GM18873 (cell line): ENCODE data around the gene KXD1.
A peak's percentile ranks its signal among the peaks of the same experiment; 100 is the strongest.
"Not testable (repeated sequence)": the region's sequence is repeated elsewhere in the genome, so short reads cannot be mapped to it uniquely, and the experiment has no call there.

Experiments used
- ATAC-seq: cut with Tn5 transposase; IDR thresholded peaks from one replicate; pipeline ENCODE4 v1.9.1; 2021; ENCODE audit warnings: mild to moderate bottlenecking, moderate library complexity, moderate number of reproducible peaks; ENCODE audit not compliant: unreplicated experiment, low FRiP score

The KXD1 gene

DNA sequence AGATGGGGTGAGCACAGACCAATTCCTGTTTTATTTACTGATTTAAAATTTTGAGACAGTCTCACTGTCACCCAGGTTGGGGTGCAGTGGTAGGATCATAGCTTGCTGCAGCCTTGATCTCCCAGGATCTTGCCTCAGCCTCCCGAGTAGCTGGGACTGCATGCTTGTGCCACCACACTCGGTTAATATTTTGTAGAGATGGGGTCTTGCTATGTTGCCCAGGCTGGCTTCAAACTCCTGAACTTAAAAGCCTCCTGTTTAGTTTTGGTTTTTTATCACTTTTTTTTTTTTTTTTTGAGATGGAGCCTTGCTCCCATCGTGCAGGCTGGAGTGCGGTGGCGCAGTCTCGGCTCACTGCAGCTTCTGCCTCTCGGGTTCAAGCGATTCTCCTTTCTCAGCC, 18.7 kb downstream of the KXD1 start:
- no peak for ATAC-seq

DNA sequence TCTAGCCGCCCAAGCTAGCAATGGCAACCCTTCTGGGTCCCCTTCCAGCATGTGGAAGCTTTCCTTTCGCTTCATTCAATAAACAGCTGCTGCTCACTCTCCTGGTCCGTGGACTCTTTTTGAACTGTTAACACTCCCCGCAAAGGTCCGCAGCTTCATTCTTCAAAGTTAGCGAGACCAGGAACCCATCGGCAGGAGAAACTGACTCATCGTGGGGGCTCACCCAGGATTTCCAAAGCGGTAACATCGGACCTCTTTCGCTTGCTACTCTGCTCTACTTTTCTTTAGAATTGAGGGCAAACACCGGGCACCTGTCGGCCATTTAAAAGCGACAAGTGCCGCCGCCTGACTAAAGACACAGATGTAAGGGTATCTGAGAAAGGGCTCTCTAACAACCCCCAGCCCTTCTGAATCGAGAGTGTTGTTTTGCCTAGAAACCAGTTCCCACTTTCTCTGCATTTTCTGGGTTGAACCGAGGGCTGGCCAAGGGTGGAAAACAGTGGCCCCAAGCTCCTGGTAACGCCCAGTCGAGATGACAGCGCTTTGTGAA, 19.8 kb downstream of the KXD1 start:
- ATAC-seq, result no peak

DNA sequence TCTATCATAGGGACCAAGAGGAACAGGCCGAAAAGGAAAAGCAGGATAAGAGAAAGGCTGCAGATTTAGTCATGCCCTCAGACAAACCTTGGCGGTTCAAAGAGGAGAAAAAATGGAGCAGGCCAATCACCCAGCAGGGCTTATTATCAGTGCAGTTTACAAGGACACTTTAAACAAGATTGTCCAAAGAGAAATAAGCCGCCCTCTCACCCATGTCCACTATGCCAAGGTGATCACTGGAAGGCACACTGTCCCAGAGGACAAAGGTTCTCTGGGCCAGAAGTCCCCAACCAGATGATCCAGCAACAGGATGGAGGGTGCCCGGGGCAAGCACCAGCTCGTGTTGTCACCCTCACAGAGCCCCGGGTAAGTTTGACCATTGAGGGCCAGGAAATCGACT, 22.6 kb downstream of the KXD1 start:
- no peak for ATAC-seq

DNA sequence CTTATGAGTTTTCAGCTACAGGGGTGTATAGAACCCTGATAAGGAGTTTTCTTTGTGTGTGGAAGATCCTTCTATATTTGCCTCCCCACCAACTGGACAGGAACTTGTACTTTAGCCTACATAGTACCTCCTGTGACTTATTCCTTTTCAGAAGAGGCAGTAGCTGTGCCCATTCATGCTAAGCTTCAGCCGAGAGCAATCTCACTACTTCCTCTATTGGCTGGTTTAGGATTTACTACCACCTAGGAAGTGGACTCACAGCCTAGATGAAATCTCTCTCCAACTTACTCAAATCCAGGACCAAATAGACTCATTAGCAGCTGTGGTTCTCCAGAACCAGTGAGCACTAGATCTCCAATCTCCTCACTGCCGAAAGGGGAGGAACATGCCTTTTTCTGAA, 28.6 kb downstream of the KXD1 start:
- no peak for ATAC-seq

DNA sequence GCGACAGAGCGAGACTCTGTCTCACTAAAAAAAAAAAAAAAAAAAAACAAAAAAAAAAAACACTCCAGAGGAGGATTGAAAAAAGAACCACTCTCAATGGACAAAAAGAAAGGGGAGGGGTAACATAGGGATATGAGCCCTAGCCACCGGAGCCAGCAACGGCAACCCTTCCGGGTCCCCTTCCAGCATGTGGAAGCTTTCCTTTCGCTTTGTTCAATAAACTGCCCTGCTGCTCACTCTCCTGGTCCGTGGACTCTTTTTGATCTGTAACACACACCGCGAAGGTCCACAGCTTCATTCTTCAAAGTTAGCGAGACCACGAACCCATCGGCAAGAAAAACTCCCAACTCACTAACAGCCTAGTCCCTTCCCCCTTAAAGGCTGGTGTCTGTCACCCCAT, 29.9 kb downstream of the KXD1 start:
- no peak for ATAC-seq

DNA sequence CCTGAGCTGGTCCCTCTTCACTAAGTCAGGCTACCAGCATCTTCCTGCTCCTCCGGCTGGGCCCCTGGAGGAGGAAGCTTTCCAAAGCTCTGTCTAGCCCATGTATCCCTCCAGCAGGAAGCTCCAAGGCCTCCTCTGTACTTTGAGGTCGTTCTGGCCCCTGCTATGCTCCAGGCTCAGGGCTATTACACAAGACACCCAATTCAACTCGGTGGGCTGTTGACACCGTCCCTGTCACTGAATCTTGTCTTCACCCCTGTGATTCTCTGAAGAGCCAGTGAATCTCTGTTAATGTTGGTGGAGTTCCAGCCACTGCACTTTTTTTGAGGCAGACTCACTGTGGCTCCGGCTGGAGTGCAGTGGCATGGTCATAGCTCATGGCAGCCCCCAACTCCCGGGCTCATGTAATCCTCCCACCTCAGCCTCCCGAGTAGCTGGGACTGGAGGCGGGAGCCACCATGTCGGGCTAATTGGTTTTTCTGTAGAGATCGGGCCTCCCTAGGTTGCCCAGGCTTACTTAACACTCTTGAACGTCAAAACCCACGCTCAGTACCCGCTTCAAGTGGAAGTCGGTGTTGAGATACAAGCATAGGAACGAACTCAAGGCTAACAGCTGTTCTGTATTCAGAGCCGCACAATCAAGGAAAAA, 30.4 kb downstream of the KXD1 start:
- no peak for ATAC-seq

DNA sequence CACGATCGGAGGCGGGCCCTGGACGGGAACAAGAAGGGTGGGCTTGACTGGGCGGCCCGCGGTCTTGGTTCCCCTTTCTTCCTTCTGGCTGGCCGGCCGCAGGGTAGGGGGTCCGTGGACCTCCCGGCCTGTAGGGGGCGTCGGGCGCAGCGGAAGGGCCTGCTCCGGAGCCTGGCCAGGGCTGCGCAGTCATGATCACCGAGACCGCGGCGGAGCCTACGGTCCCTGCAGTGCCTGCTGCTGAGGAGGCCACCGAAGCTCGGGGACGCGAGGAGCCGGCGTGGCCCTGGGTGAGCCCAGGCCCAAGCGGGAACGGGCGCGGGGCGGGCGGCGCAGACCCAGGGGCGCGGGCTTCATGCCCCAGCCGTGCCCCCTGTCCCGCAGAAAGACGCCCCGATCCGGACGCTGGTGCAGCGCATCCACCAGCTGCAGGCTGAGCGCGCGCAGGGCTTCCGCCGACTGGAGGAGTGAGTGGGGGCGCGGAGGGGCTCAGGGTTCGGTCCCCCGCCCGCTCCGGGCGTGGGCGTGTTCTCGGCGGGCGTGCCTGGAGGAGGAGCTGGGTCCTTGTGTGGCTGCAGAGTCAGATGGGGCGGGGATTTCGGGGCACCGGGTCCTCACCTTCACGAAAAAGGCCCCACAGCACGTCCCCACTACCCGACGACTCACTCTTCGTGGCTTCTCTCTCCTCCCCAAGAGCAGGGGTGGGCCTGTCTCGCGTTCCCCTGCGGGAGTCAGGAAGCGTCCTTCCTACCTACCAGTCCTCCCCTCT, 31.1 kb downstream of the KXD1 start, which contains the start of gene REX1BD:
Gene REX1BD, plus strand, starts transcription at position 188 of the 769 bp plus-strand sequence. Its CDS starts 4 bp downstream, at position 192.
- ATAC-seq, result peak; percentile 68

DNA sequence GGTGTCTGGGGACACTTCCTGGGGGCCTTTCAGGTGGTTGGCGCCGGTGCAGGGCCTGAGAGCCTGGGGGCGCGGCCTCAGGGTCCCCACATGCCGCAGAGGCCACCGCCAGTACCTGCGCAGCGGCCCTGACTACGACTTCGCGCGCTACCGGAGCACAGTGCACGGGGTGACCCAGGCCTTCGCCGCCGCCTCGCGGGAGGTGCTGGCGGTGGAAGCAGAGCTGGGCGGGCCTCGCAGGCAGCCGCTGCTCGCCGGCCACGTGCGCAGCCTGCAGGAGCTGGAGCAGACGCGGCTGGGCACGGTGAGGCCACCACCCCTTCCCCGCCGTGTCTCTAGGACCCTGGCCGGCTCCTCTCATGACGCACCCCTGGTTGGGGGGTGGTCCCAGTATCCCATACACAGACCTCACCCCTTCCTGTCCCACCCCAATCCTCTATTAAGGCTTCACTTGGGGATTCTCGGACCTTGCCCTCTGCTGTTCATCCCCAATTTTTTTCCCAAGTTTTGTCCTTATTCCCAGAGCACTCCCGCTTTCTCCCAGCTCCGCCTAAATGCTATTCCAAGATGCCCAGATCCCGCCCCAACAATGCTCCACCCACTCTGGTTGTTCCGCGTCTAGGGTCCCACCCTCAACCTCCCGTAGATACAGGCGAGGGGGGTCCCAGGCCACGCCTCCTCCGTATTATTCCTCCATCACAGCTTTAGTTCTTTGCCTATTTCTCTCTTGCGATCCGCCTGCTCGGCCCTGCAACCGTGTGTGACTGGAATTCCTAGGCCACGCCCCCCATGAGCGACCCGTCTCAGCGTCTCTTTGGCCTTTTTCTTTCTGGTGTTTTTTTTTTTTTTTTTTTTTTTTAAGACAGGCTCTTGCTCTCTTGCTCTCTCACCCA, 32.0 kb downstream of the KXD1 start:
- peak; percentile 26 for ATAC-seq

DNA sequence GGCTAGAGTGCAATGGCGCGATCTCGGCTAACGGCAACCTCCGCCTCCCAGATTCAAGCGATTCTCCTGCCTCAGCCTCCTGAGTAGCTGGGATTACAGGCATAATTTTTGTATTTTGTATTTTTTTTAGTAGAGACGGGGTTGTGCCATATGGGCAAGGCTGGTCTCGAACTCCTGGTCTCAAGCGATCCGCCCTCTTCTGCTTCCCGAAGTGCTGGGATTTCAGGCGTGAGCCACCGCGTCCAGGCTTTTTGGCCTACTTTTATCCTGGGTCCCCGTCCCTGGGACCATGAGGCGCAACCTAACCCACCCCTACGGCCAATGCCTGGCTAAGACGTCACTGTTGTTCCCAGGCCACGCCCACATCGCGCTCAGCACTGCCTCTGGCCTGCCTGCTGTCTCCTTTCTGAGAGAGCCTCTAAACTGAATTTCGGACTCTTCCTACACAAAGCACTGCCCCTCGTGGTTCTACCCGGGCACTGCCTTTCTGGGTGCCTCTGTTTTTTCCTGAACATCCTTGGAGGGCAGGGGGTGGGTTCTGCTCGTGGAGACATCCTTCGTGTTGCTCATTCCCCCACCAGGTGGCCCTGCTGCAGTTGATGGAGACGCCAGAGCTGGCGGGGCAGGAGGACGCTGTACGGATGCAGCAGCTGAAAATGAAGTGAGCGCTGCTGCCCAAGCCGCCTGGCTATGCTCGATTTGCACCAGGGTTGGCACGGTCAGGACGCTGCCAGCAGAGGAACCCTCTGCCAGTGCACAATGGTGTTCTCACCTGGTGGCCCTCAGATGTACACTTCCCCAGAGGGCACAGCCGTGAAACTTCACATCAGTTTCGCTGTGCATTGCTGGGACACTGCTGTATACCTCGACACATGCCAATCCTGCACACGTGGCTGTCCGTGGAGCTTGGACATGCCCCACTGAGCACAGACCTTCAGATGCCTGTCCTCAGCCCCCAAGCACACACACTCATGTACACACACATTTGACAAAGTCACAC, 32.9 kb downstream of the KXD1 start:
- ATAC-seq, result no peak

DNA sequence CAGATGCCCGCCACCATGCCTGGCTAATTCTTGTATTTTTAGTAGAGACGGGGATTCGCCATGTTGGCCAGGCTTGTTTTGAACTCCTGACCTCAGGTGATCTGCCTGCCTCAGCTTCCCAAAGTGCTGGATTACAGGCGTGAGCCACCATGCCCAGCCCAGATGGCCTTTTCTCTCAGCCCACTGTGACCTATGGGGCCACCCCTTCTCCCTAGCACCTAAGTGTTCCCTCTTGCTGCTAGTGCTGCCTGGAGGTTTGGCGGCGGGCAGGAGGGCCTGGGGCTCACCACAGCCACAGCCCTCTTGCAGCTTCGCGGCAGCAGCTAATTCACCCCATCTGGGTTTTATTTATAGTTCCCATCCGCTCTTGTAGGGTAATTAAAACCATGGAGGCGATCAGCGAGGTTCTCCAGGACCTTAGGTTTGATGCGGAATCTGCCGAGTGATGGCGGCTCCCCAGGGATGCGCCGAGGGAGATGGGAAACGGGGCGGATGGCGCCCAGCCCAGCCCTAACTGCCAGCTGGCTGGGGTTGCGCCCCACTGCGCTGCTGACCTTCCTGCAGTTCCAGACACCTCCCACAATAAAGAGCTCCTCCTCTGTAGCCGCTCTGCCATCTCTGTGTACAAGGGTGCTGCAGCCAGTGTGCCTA, 34.2 kb downstream of the KXD1 start:
- no peak for ATAC-seq

DNA sequence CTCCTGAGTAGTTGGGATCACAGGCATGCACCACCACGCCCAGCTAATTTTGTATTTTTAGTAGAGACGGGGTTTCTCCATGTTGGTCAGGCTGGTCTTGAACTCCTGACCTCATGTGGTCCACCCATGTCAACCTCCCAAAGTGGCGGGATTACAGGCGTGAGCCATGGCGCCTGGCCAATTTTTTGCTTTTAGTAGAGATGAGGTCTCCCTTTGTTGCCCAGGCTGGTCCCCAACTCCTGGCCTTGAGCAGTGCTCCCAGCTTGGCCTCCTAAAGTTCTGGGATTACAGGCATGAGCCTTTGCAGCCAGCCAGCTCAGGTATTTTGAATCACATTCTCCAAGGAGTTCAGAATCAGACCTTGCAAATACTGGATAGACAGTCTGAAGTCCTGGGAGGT, 35.1 kb downstream of the KXD1 start:
- ATAC-seq, result not testable (repeated sequence)

DNA sequence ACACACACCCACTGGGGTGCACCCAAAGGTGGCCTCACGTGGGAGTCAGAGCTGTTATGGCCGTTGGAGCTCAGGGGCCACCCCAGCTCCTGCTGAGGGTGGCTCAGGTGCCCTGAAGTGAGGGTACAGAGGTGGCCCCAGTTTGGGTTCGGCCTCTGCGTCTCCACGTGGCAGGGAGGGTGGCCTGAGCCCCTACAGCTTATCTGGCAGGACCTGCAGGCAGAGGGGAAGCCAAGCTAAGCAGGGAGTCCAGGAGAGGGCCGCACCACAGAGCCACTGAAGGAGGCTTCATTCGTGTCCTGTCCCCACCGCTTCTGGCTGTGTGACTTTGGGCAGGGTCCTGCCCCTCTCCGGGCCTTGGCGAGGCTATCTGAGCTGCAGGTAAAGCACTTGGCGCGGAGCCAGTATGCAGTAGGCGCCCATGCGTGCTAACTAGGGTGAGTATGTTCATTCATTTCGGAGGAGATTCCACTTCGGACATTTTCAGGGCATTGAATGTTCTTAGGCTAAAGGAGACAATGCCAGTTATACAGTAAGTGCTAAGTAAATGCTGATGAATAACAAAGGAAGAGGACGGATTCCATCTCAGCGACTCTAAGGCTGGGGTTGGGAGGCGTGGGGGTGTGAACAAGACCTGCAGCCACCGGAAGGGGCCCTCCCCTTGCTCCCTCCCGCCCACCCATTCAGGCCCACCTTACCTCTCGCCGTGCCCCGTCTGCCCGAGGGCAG, 35.9 kb downstream of the KXD1 start:
- no peak for ATAC-seq

DNA sequence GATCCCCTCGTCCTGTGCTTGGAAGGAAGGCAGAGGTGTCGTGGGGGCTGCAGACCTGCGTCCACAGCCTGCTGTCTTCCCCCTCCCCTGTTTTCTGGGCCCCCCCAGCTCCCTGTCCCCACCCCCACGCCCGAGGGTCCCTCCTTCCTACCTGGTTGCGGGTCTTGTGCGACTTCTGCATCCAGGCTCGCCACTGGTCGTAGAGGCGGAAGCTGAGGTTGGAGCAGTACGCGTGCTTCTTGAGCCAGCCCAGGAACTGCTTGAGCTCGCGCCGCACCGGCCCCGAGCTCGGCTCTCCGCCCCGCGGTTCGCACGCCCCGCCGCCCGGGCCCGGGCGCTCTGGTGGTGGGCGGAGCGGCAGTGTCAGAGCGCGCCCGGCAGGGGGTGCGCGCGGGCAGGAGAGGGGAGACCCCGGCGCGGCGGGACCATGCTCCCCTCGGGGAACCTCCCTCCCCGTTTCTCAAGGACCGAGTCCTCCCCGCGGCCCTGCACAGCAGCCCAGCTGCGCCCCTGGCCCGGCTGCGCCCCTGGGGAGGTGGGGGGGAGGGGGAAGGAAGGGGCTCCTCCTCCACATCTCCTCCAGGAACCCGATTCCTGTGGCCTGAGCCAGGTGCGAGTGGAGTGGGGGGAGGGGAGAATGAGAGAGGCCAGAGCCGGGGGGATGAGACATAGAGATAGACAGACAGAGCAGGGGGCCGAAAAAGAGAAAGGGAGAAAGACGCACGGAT, 36.6 kb downstream of the KXD1 start:
- no peak for ATAC-seq

DNA sequence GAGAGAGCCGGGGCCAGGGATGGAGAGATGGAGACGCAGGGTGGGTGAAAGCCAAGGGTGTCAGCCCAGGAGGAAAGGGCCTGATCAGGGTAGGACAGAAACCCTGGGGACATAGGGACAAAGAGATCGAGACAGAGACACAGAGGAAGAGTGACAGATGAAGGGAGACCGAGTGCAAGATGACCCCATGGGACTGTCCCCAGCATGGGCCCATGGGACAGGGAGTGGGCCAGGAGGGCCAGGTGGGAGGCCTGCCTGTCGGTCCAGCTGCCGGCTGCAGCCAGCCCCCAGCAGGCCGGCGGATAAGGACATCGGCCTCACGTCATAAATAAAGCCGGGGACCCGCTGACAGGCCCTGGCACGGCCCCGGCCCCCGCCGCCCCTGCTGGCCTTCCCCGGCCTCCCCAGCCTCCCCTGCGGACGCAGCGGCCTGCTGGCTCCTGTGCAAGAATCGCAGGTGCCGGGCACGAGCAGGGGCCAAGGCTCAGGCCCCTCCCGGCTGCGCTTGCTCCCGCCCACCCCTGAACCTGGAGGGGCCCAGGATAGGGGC, 37.2 kb downstream of the KXD1 start:
- ATAC-seq, result no peak

DNA sequence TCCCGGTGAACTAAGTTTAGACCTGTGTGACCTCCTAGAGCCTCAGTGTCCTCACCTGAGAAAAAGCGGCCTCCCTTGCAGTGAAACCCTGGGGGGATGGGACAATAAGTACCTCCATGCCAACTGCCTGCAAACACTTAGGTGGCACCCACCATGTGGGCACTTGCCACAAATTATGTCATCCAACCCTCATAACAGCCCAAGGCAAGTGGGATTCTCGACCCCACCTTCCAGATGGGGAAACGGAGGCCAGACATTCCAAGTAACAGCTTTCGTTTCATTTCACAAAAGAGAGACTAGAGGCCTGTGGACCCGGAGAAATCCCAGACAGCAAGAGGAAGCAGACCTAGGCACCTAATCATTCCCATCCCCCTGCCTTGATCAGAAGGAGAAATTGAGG, 37.8 kb downstream of the KXD1 start:
- ATAC-seq, result no peak

DNA sequence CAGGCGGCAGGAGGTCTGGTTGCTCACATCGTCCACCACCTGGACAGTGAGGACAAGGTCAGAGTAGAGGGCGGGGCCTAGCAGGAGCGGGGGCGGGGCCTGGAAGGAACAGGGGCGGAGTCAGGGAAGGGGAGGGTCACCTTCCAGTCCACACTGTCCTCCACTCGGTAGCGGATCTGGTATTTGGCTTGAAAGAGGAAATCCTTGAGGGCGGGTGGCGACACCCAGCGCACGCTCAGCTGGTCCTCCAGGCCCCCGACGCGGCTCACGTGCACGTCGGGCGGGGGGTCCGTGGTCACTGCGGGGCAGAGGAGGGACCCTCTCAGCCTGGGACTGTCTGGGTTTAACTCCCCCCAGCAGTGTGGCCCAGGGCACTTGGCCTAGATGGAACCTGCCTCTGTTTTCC, 39.1 kb downstream of the KXD1 start:
- ATAC-seq, result no peak

DNA sequence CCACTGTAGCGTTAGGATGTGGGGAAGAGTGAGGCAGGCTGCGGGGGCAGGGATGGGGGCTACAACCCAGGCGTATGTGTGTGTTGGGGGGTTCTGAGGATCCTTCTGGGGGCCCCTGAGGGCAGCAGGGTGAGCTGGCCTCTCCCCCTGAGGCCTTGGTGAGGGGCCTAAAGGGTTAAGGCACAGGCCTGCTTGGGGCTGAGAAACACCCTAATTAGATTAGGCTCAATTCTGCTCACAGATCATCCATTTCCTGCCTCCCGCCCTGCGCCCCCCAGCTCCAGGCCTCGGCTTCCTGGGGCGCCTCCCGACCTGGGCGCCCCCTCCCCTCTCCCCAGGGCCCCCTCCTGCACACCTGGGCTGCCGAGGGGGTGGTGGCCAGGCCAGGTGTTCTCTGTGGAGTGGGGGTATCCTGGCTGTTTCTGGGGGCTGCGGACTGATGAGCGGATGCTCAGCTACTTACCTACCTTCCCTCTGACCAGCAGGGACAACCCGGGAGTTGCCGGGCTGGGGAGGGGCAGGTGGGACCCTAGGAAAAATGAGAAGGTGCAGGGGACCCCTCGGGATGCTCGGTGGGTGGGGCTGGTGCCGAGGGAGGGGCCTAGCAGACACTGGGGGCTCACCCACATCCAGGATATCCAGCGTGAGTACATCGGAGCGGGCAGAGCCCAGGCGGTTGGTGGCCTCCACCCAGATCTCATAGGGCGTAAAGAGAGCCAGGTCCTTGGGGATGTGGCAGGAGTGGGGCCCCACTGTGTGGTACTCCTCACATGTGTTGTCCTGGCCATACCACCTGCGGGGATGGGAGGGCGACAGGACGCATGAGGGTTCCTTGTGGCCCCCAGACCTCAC, 40.4 kb downstream of the KXD1 start:
- ATAC-seq, result no peak
